GM21576 (cell line): ENCODE measurements around the gene ISG15.
"Not testable (repeated sequence)": the region's sequence is repeated elsewhere in the genome, so short reads cannot be mapped to it uniquely, and the experiment has no call there.

Experiments used
- ATAC-seq: cut with Tn5 transposase; IDR thresholded peaks from one replicate; pipeline ENCODE4 v1.9.1; 2021; ENCODE audit warnings: mild to moderate bottlenecking, moderate library complexity; ENCODE audit not compliant: unreplicated experiment

The ISG15 gene

GRCh38 chr1:1043921-1044320, 30.6 kb downstream of the ISG15 start:
- ATAC-seq: no peak

GRCh38 chr1:1044455-1045078, 31.3 kb downstream of the ISG15 start:
- no peak for ATAC-seq

DNA sequence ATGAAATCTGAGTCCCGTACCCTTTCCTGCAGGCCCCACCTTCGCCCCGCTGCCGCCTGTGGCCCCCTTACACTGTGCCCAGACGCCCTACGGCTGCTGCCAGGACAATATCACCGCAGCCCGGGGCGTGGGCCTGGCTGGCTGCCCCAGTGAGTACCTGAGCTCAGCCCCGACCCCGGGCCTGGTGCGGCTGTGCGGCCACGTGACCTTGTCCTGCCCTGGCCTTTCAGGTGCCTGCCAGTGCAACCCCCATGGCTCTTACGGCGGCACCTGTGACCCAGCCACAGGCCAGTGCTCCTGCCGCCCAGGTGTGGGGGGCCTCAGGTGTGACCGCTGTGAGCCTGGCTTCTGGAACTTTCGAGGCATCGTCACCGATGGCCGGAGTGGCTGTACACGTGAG, 31.8 kb downstream of the ISG15 start:
- ATAC-seq: no peak

DNA sequence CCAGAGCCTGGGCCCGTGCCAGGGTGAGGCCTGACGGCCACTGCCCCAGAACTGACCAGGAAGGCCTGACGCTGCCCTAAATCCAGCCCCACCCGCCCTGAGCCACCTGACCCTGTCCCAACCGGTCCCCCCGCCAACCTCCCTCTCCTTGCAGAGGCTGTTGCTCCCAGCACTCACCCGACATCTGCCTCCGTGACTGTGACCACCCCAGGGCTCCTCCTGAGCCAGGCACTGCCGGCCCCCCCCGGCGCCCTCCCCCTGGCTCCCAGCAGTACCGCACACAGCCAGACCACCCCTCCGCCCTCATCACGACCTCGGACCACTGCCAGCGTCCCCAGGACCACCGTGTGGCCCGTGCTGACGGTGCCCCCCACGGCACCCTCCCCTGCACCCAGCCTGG, 32.9 kb downstream of the ISG15 start:
- no peak for ATAC-seq

DNA sequence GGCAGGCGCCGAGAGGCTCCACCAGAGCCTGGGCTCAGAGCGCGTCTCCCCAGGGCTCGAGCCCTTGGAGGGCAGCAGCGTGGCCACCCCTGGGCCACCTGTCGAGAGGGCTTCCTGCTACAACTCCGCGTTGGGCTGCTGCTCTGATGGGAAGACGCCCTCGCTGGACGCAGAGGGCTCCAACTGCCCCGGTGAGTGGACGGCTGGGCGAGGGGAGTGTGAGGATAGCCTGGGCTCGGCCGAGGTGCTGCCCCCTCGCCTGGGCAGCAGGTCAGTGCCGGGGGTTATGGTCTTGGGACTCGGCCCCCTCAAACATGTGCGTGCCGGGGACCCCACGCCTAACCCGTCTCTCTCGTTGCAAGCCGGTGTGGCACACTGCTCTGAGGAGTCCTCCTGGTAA, 33.5 kb downstream of the ISG15 start:
- ATAC-seq: no peak

- no peak for ATAC-seq
These were observed 34.1 kb downstream of the ISG15 start for GRCh38 chr1:1047407-1047806.

GRCh38 chr1:1047963-1048362, 34.7 kb downstream of the ISG15 start:
- ATAC-seq: no peak

- ATAC-seq: no peak
These were observed 35.5 kb downstream of the ISG15 start for GRCh38 chr1:1048765-1049164.

GRCh38 chr1:1049318-1050165, 36.2 kb downstream of the ISG15 start:
- ATAC-seq: no peak

DNA sequence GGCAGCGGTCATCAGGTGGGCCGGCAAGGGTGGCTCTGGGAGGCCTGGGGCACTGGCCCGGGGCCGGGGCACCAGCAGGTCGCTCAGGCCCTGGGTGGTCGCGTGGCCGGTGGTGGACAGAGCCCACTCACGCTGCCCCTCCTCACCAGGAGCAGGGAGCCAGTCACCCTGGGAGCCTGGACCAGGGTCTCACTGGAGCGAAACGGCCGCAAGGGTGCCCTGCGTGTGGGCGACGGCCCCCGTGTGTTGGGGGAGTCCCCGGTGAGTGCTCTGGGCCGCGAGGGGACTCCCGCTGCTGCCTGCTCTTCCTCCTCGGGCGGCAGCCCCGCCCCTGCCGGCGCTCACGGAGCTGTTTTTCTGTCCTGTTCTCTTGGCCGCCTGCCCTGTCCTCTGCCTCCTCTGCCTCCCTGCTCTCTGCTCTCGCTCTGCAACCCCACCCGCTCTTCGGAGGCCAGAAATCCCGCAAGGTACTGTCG, 37.3 kb downstream of the ISG15 start:
- ATAC-seq: no peak

DNA sequence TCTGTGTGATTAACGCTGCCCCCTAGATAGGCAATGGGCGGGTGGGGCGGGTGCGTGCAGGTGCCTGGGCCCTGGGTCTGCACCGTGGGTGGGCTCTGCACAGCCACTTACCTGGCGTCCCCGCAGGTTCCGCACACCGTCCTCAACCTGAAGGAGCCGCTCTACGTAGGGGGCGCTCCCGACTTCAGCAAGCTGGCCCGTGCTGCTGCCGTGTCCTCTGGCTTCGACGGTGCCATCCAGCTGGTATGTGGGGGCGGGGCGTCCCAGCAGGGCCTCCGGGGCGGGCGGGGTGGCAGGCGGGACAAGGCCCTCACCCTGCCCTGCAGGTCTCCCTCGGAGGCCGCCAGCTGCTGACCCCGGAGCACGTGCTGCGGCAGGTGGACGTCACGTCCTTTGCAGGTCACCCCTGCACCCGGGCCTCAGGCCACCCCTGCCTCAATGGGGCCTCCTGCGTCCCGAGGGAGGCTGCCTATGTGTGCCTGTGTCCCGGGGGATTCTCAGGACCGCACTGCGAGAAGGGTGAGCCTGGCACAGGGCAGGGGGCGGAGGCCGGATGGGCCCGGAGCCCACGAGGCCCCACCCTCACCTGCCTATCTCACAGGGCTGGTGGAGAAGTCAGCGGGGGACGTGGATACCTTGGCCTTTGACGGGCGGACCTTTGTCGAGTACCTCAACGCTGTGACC, 38.0 kb downstream of the ISG15 start:
- no peak for ATAC-seq

- no peak for ATAC-seq
These were observed 38.9 kb downstream of the ISG15 start for GRCh38 chr1:1052003-1052840.

- no peak for ATAC-seq
These were observed 39.7 kb downstream of the ISG15 start for GRCh38 chr1:1053022-1053421.

DNA sequence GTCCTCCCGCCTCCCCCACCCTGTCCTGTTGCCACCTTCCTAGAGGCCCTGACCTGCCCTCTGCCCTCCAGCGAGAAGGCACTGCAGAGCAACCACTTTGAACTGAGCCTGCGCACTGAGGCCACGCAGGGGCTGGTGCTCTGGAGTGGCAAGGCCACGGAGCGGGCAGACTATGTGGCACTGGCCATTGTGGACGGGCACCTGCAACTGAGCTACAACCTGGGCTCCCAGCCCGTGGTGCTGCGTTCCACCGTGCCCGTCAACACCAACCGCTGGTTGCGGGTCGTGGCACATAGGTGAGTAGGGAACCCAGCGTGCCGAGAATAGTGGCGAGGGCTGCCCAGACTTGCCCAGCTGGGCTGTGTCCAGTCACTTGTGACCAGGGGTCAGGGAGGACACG, 40.4 kb downstream of the ISG15 start:
- no peak for ATAC-seq

DNA sequence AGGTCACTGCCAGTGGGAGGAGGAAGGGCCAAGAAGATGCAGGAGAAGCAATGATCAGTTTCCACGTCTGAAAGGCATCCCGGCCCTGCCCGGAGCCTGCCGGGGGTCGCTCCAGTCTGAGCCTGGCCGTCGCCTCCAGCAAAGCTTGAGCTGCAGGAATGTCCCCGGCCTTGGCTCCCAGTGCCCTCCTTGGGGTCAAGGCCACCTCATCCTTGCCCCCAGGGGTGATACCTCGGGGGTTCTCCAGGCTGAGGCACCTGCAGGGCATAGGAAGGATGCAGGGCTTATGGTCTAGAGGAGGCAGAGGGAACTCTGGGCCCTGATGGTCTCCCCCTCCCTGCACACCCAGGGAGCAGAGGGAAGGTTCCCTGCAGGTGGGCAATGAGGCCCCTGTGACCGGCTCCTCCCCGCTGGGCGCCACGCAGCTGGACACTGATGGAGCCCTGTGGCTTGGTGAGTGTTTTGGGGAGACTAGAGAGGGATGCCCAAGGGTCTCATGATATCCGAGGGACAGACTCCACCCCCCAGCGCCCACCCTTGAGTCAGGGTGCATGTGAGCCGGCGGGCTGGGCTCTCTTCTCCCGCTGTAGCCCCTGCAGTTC, 40.9 kb downstream of the ISG15 start:
- no peak for ATAC-seq

DNA sequence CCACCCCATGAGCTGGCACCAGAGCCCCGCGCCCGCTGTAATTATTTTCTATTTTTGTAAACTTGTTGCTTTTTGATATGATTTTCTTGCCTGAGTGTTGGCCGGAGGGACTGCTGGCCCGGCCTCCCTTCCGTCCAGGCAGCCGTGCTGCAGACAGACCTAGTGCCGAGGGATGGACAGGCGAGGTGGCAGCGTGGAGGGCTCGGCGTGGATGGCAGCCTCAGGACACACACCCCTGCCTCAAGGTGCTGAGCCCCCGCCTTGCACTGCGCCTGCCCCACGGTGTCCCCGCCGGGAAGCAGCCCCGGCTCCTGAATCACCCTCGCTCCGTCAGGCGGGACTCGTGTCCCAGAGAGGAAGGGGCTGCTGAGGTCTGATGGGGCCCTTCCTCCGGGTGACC, 41.7 kb downstream of the ISG15 start:
- no peak for ATAC-seq

DNA sequence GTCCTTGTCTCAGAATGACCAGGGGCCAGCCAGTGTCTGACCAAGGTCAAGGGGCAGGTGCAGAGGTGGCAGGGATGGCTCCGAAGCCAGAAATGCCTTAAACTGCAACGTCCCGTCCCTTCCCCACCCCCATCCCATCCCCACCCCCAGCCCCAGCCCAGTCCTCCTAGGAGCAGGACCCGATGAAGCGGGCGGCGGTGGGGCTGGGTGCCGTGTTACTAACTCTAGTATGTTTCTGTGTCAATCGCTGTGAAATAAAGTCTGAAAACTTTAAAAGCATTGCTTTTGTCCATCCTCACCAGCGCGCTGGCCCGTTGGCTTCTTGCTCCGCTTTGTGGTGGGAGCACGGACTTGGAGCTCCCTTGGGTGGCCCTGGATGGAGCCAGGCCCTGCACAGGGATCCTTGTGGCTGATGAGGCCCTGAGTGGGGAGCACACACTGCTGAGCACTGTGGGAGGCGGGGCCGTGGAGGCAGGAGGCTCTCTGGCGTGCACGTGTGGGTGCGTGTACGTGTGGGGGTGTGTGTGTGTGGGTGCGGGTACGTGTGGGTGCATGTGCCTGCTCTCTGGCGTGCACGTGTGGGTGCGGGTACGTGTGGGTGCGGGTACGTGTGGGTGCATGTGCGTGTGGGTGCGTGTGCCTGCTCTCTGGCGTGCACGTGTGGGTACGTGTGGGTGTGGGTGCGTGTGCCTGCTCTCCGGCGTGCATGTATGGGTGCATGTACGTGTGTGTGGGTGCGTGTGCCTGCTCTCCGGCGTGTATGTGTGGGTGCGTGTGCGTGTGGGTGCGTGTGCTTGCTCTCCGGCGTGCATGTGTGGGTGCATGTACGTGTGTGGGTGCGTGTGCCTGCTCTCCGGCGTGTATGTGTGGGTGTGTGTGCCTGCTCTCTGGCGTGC, 42.8 kb downstream of the ISG15 start:
- no peak for ATAC-seq

GRCh38 chr1:1057769-1058087, 44.4 kb downstream of the ISG15 start:
- not testable (repeated sequence) for ATAC-seq

DNA sequence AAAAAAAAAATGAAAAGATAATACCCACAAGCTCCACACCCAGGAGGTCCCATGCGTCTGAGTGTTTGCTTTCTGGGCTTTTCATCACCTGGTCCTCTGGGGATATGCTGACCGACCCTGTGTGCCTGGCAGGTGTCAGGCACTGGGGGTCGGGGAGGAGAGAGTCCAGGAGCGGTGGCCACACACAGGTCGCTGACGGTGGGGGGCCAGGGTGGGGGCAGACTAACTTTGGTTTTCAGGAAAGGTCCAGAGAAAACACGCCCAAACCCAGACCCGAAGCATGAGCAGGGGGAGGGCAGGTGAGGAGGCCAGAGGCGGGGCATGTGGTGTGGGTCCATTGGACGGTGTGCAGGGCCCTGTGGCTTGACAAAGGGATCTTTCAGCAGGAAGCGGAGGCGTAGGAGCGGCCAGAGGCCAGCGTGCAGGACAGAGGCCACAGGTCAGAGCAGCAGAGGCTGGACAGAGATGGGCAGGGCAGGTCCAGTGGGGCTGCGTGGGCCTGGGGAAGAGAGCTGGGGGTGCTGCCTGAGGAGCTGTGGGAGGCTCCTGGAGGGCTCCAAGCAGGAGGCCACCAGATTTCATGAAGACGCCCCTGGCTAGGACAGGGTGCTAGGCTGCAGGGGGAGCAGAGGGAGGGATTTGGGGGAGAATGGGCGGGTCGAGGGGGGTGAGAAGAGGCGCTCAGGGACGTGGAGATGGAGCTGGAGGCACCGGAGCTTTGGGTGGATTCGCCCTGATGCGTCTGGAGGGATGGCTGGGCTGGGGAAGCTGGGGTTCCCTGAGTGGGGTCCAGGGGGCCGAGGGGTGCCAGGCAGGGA, 45.0 kb downstream of the ISG15 start:
- no peak for ATAC-seq
